Subcutaneous preadipocyte (primary cell): ENCODE measurements around the gene PRR29. TPM values are rescaled to one million over a fixed set of nuclear protein-coding genes. Genes with fewer than 3 reads are reported as not detected.

Experiments
- total RNA-seq: library from RNA; depleted of rRNA; stranded (reverse); fragments of >200 nt; gene quantifications from 2 replicates; pipeline ENCODE4 v1.2.3, GENCODE V29; 2012

Gene PRR29
- total RNA-seq: 0.73 and 2.0 TPM in 2 replicates

DNA sequence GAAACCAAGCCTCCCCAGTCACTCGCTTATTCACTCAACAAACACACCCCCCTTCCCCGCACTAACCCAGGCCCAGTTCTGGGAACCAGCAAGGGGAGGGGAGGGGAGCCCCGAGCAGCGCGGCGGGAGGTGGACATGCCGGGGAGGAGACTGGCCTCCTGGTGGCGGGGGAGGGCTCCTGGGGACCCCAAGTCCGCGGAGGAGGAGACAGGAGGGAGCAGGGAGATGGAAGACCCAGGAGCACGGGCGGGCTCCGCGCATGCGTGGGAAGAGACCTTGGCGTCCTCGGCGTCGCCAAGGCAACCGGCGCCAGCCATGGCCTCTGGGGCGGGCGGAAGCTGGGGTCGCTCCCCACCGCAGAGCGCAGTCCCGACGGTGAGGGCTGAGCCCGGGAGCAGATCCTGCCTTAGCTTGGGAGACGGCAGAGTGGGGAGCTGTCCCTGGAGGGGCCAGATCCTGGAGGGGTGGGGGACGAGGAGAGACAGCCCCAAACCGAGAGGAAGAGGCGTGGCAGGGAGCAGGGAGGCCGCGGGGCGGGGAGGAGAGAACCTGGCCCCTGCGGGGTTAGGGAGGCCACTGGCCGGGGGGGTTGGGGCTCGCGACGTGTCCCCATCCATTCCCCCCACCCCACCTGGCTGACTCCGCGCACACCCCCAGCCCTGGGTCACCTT lies at the start of gene PRR29:
Gene PRR29 (plus strand): TSS at position 302 of the 671 bp plus-strand sequence. CDS start 14 bp downstream, at position 316.

DNA sequence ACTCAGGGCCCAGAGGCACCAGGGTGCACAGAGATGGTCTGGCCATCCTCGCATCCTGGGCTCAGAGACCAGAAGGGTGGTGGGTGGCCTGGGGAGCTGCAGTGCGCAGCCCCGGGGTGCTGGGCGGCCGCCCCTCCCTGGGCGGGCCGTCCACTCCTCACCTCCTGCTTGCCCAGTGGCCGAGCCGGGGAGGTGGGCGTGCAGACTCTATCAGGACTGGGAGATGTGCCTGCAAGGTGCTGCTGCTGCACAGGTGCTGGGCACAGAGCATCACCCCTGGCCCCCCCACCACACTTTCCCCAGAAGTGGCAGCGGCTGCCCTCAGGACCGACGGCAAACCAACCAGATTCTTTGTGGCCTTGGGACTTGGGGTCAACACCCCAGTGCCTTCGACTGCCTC lies 25.4 kb upstream of the PRR29 start, which contains the start of gene SCN4A:
Gene SCN4A (minus strand): TSS at position 123 of the 400 bp plus-strand sequence. CDS start 77 bp downstream, at position 46.

DNA sequence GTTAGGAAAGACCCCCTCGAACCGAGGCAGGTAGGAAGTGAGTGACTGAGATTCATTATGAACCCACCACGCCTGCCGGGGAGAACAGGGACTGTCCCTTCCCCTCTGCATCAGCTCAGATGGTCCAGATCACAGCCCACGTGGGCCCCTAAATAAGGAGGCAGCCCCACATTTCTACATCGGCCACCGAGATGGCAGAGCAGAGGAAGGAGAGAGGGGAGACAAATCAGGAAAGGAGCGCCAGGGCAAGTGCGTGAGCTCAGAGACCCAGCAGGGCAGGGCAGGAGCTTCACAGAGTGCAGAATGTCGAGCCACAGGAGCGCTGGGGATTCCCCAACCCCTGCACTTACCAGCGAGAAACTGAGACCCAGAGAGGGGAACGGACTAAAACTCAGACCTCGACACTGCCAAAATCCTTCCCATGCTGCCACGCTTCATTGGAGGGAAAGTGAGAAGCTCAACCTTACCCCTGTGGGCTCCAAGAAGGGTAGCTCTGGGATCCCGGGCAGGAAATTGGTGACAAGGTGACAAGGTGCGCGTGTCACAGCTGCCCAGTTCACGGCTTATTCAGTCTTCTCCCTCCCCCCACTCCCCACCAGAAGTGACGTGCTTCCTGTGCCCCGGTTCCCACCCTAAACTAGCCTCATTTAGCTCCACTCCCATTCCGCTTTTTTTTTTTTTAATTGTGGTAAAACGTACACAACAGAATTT lies 22.1 kb downstream of the PRR29 start, which contains the start of gene ICAM2:
Gene ICAM2 (minus strand): TSS at position 578 of the 711 bp plus-strand sequence. CDS start 13,942 bp downstream, outside the sequence.

Other genes with a start within 250 kb of the PRR29 start
- gene CCDC47, start 224.8 kb upstream of the PRR29 start, total RNA-seq: 62.5 and 66.7 TPM in 2 replicates
- 55.9 and 65.3 TPM in 2 replicates for gene DDX42, start 224.2 kb upstream of the PRR29 start, total RNA-seq
- 48.9 and 56.6 TPM in 2 replicates for gene PSMC5, start 170.9 kb upstream of the PRR29 start, total RNA-seq
- 56.6 and 64.7 TPM in 2 replicates for gene FTSJ3, start 170.7 kb upstream of the PRR29 start, total RNA-seq
- 142 and 174 TPM in 2 replicates for gene SMARCD2, start 155.7 kb upstream of the PRR29 start, total RNA-seq
- not detected in 2 replicates for gene CSH2, start 124.7 kb upstream of the PRR29 start, total RNA-seq
- not detected in 2 replicates for gene GH2, start 116.4 kb upstream of the PRR29 start, total RNA-seq
- gene CSH1, start 101.8 kb upstream of the PRR29 start, total RNA-seq: not detected in 2 replicates
- not detected in 2 replicates for gene CSHL1, start 87.1 kb upstream of the PRR29 start, total RNA-seq
- gene GH1, start 79.5 kb upstream of the PRR29 start, total RNA-seq: not detected in 2 replicates
- 0.39 TPM in 1 of 2 replicates, not detected in the other for gene CD79B, start 66.0 kb upstream of the PRR29 start, total RNA-seq
- under 0.01 TPM in 1 of 2 replicates, not detected in the other for gene SCN4A, start 25.4 kb upstream of the PRR29 start, total RNA-seq
- 15.1 and 33.0 TPM in 2 replicates for gene ICAM2, start 22.3 kb downstream of the PRR29 start, total RNA-seq
- 4.8 and 6.5 TPM in 2 replicates for gene ERN1, start 131.8 kb downstream of the PRR29 start, total RNA-seq